Endodermal cell (in vitro differentiated cells): Measurements from ENCODE around the gene LCMT2. TPM values are rescaled to one million over a fixed set of nuclear protein-coding genes. Genes with fewer than 3 reads are reported as not detected.

Experiments used
- DNase-seq: peaks from one replicate; pipeline ENCODE4 v3.0.0-alpha.2; 2017
- H3K27ac ChIP-seq: 2 replicates; pipeline ENCODE4 v1.5.1; 2013; ENCODE audit warnings: mild to moderate bottlenecking, low read depth, low read length, moderate library complexity
- H3K27me3 ChIP-seq: 2 replicates; pipeline ENCODE4 v1.6.1; 2013; ENCODE audit warnings: mild to moderate bottlenecking, low read length, moderate library complexity; ENCODE audit not compliant: insufficient read depth, control insufficient read depth, poor library complexity, severe bottlenecking
- H3K36me3 ChIP-seq: 2 replicates; pipeline ENCODE4 v1.7.0; 2013; ENCODE audit warnings: mild to moderate bottlenecking, low read length, moderate library complexity; ENCODE audit not compliant: control insufficient read depth, insufficient read depth
- H3K4me1 ChIP-seq: one replicate; pipeline ENCODE4 v1.7.0; 2013; ENCODE audit warnings: low read length; ENCODE audit not compliant: control insufficient read depth, insufficient read depth
- H3K4me3 ChIP-seq: 2 replicates; pipeline ENCODE4 v1.5.1; 2013; ENCODE audit warnings: mild to moderate bottlenecking, low read length, moderate library complexity
- H3K9ac ChIP-seq: 2 replicates; pipeline ENCODE4 v1.6.1; 2013; ENCODE audit warnings: mild to moderate bottlenecking, low read length, moderate library complexity; ENCODE audit not compliant: poor library complexity, severe bottlenecking; ENCODE audit errors: extremely low read depth
- H3K9me3 ChIP-seq: 2 replicates; pipeline ENCODE4 v1.6.1; 2013; ENCODE audit warnings: mild to moderate bottlenecking, low read length, moderate library complexity; ENCODE audit not compliant: control insufficient read depth
- H3K27ac Mint-ChIP-seq: 2 replicates; pipeline ENCODE4 v1.8.0; 2020; ENCODE audit warnings: mixed read lengths
- H3K27me3 Mint-ChIP-seq: 2 replicates; pipeline ENCODE4 v1.8.0; 2021; ENCODE audit warnings: mild to moderate bottlenecking, mixed read lengths; ENCODE audit not compliant: insufficient read depth
- H3K36me3 Mint-ChIP-seq: 2 replicates; pipeline ENCODE4 v1.8.0; 2020; ENCODE audit warnings: low read depth, mixed read lengths
- H3K4me1 Mint-ChIP-seq: 2 replicates; pipeline ENCODE4 v1.8.0; 2020; ENCODE audit warnings: mixed read lengths
- H3K4me3 Mint-ChIP-seq: 2 replicates; pipeline ENCODE4 v1.8.0; 2020; ENCODE audit warnings: mild to moderate bottlenecking, moderate library complexity, mixed read lengths
- H3K9me3 Mint-ChIP-seq: 2 replicates; pipeline ENCODE4 v1.8.0; 2020; ENCODE audit warnings: mild to moderate bottlenecking, mixed read lengths
- CTCF ChIP-seq: fragments of 200-600 bp; sonication (generic); conservative IDR thresholded peaks from 2 replicates; pipeline ENCODE4 v1.5.0; 2021; ENCODE audit warnings: antibody characterized with exemption, mild to moderate bottlenecking
- WGBS, 2 experiments: methylation state at CpG; one replicate each; pipeline versions ENCODE4 v1.1.5 to v1.1.7; 2013; ENCODE audit warnings: missing lambda C conversion rate in 2 of 2, mixed read lengths in 1 of 2; ENCODE audit not compliant: insufficient coverage in 1 of 2, insufficient read length in 1 of 2; 5-methylcytosine and 5-hydroxymethylcytosine counted together
- total RNA-seq, 2 donors: library from RNA; stranded (reverse); fragmentation: NEBNext Ultra II Directional in 1 of 2; extraction: Animal tissue kit (Norgen Biotek cat#: 25700) in 1 of 2; gene quantifications; 2 replicates in 1 of 2; 3 replicates in 1 of 2; pipeline ENCODE4 v1.2.1, GENCODE V29; 2021

Gene LCMT2
- total RNA-seq, 2 donors from 2014 or later, result 12.6 to 13.2 TPM

- Histone ChIP-seq H3K9me3 (no peaks in the 10 kb centered on the region), H3K27ac (no peak overlapping the region), H3K36me3 (no peaks in the 10 kb centered on the region), H3K27me3 (peaks cover 4% of the 10 kb centered on the region), H3K4me3 (no peak overlapping the region), H3K9ac (no peak overlapping the region), H3K4me1 (no peaks in the 10 kb centered on the region)
- no peak for DNase-seq
- no peaks in the 10 kb centered on the region for H3K9me3 Mint-ChIP-seq
- H3K4me1 Mint-ChIP-seq, result no peaks in the 10 kb centered on the region
- H3K27ac Mint-ChIP-seq, result no peak overlapping the region
- no peaks in the 10 kb centered on the region for H3K36me3 Mint-ChIP-seq
- peaks cover 5% of the 10 kb centered on the region for H3K27me3 Mint-ChIP-seq
- no peak overlapping the region for H3K4me3 Mint-ChIP-seq
- 97 to 100% methylated on average over 1 of the region's 1 CpG for WGBS, 2 experiments
- no peak for TF ChIP-seq CTCF
Measured at GRCh38 chr15:43283526-43283925, 46.8 kb downstream of the LCMT2 start.

- DNase-seq, result no peak
- Mint-ChIP-seq H3K4me3 (no peak overlapping the region), H3K27me3 (no peaks in the 10 kb centered on the region), H3K36me3 (no peaks in the 10 kb centered on the region), H3K27ac (no peak overlapping the region), H3K9me3 (no peaks in the 10 kb centered on the region), H3K4me1 (no peaks in the 10 kb centered on the region)
- Histone ChIP-seq H3K9ac (no peak overlapping the region), H3K4me1 (no peaks in the 10 kb centered on the region), H3K4me3 (no peak overlapping the region), H3K27ac (no peak overlapping the region), H3K36me3 (no peaks in the 10 kb centered on the region), H3K9me3 (no peaks in the 10 kb centered on the region), H3K27me3 (no peaks in the 10 kb centered on the region)
- 91 to 100% methylated on average over 3 to 12 of the region's 12 CpGs for WGBS, 2 experiments
- TF ChIP-seq CTCF, result no peak
Measured at GRCh38 chr15:43281926-43282602, 48.3 kb downstream of the LCMT2 start.

- Mint-ChIP-seq H3K27me3 (no peaks in the 10 kb centered on the region), H3K4me1 (no peaks in the 10 kb centered on the region), H3K9me3 (no peaks in the 10 kb centered on the region), H3K4me3 (no peak overlapping the region), H3K36me3 (no peaks in the 10 kb centered on the region), H3K27ac (no peak overlapping the region)
- Histone ChIP-seq H3K9me3 (no peaks in the 10 kb centered on the region), H3K4me1 (no peaks in the 10 kb centered on the region), H3K27me3 (no peaks in the 10 kb centered on the region), H3K9ac (no peak overlapping the region), H3K4me3 (no peak overlapping the region), H3K27ac (no peak overlapping the region), H3K36me3 (no peaks in the 10 kb centered on the region)
- no peak for DNase-seq
- no peak for TF ChIP-seq CTCF
- 90 to 100% methylated on average over 1 to 7 of the region's 7 CpGs for WGBS, 2 experiments
Measured at GRCh38 chr15:43280996-43281395, 49.4 kb downstream of the LCMT2 start.
